GM18951 (cell line): ENCODE measurements around the gene RNU2-1.
A peak's percentile ranks its signal among the peaks of the same experiment; 100 is the strongest.
"Not testable (repeated sequence)": the region's sequence is repeated elsewhere in the genome, so short reads cannot be mapped to it uniquely, and the experiment has no call there.

Experiments
- POLR2A ChIP-seq: IDR thresholded peaks from 4 replicates; pipeline ENCODE4 v1.6.1; 2011; ENCODE audit warnings: mild to moderate bottlenecking; ENCODE audit not compliant: insufficient read length, insufficient read depth; ENCODE audit errors: extremely low read depth
- in situ Hi-C: fragments of 300-500 bp; cut with MboI; formaldehyde crosslinking; loops from one replicate; pipeline ENCODE4 v1.12.0; 2022; ENCODE audit warnings: low sequenced_read_pairs, mixed read lengths, inconsistent platforms; ENCODE audit not compliant: unreplicated experiment

The RNU2-1 gene

GRCh38 chr17:43220511-43221125 is 13.2 kb downstream of the RNU2-1 start:
- in situ Hi-C loops = no loop called here
- TF ChIP-seq POLR2A = no peak

- in situ Hi-C loops = loop anchor here (5.0 kb wide), 1 partner anchor 92 kb away; no protein-coding TSS in a partner anchor
- no peak for TF ChIP-seq POLR2A
Observed at GRCh38 chr17:43219746-43220380, 13.9 kb downstream of the RNU2-1 start.

DNA sequence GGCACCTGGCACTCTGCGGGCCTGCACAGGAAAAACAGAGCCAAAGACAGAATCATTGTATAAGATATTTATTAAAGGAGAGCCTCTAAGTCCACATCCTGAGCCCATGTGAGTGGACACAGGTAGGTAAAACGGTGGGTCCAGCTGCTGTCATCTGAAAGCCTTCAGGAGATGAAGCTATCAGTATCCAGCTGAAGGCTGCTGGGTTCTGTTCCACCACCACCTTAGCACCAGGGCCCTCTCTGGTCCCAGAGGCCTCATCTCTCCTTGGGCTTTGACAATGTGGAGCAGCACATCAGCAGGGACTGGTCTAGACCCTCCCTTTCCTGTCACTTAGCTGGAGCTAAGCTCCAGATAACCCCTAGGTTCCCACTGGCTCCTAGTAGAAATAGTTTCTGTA is 14.8 kb downstream of the RNU2-1 start:
- TF ChIP-seq POLR2A = no peak
- in situ Hi-C loops = loop anchor here (5.0 kb wide), 1 partner anchor 93 kb away; no protein-coding TSS in a partner anchor

DNA sequence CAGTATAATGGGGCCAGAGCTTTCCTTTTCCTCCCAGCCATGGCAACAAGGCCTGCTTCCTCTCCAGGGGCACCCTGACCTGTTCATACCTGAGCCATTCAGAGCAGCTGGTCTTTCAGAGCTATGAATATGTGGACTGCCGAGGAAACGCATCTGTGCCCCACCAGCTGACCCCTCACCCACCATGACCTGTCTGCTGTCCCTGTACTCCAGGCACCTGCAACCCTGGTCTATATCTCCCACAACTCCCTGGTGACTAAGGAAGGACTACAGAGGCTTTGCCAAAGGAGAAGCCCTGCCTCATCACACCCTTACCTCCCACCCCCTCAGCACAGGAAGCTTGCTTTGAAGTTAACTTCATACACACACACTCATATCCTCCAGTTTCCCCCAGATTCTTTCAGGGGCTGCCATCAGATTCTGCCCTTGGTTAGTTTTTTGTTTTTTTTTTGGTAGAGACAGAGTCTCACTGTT is 16.1 kb downstream of the RNU2-1 start:
- TF ChIP-seq POLR2A = no peak
- in situ Hi-C loops = loop anchor here (5.0 kb wide), 1 partner anchor 95 kb away; no protein-coding TSS in a partner anchor

DNA sequence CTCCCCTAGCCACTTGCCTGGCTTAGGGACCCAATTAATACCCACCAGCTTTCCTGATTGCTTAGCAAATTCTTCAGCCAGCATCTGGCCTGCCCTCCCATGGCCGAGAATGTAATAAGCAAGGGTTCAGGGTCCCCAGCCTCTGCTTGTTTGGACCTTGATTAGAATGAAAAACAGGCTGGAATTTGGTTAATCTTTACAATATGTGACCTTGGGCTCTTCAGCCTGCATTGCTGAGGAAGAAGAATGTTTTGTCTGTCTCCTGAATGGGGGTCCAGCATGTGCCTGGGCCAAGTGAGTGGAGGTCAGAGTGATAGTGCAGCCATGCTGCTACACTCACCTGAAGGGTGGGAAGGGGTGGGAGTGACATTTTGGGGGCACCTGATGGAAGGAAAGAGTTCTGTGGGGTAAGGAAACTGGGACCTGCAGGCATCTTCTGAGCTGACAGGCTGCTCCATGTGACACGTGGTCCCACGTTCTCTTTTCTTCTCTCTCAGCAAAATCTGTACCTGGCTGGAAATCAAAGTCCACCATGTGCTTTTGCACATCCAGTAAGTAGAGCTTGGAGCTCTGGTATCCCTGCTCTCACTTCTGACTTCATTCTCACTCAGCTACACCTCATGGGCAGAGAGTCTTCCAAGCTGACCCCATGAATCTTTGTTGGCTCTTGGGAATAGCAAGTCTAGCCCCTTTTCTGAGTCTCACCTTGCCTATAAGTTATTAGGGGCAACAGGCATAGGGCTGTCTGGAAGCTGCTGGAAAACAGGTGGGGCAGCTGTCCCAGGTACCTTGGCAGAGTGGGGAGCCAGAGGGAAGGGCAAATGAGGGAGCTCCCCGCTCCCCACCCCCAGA is 16.8 kb downstream of the RNU2-1 start:
- no peak for TF ChIP-seq POLR2A
- in situ Hi-C loops = loop anchor here (5.0 kb wide), 1 partner anchor 95 kb away; no protein-coding TSS in a partner anchor

GRCh38 chr17:43216369-43216761 is 17.4 kb downstream of the RNU2-1 start:
- TF ChIP-seq POLR2A = no peak
- in situ Hi-C loops = loop anchor here (5.0 kb wide), 1 partner anchor 96 kb away; no protein-coding TSS in a partner anchor

- TF ChIP-seq POLR2A = no peak
- in situ Hi-C loops = loop anchor here (5.0 kb wide), 1 partner anchor 97 kb away; no protein-coding TSS in a partner anchor
Observed at GRCh38 chr17:43215341-43215740, 18.4 kb downstream of the RNU2-1 start.

DNA sequence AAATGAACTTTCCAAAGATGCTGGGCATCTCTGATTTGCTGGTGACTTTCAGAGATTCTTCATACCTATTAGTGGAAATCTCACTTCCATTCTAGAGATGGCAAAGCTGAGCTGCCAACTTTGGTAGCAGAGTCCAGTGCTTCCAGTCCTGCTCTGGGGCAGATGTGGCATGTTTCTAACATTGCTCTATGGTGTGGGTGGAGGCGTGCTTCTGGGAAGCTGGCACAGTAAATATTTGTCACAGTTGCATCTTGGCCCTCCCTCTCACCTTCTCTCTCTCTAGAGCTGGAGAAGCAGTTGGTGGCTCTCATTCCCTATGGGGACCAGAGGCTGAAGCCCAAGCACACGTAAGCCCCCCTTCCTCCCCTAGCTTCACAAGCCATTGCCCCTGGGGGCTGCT is 20.2 kb downstream of the RNU2-1 start:
- no peak for TF ChIP-seq POLR2A
- in situ Hi-C loops = no loop called here

GRCh38 chr17:43212641-43213490 is 20.9 kb downstream of the RNU2-1 start:
- TF ChIP-seq POLR2A = no peak
- in situ Hi-C loops = no loop called here

DNA sequence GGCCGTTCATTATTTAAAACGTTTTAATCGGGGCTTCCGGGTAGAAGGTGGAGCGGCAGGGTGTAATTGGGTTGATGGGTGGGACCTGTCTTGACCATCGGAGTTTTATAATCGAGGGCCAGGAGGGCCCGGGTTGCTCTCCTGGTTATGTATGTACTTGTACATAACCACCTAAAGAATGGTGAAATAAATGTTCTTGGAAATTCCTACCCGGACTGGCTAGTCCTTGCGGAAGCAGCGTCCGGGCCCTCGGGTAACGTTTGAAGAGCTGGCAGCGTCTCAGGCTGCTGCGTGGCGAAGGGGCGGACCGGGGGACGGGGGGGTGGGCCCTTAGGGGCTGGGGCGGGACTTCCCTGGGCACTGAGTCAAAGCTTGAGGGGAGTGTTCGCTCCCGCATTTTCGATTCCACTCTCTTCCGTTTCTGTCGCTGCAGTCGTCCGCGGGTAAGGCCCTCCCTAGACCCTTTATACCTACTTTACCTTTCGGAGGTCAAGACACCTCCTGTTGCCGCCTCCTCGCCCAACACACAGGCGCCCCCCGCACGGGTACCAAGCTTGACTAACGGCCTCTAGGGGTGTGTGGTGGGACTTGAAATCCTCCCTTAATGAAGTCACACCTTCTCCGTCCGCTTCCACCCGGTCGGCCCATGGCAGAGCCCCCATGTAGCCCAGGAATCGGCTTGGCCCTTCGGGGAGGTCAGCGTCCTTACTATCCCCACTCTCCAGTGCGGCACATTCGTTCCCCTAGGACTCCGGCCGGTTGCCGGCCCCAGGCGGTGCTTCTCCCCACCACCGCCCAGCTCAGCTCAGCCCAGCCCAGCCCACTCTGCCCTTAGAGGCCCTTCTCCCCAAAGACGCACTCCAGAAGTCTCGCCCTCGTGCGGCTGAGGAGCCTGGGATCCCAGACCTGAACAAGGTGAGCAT is 22.0 kb downstream of the RNU2-1 start, which contains the start of gene TMEM106A:
Gene TMEM106A, plus strand, starts transcription at position 396 of the 923 bp plus-strand sequence. CDS start 1,167 bp downstream, outside the sequence.
- TF ChIP-seq POLR2A = peak; percentile 91
- in situ Hi-C loops = no loop called here

GRCh38 chr17:43211123-43211479 is 22.7 kb downstream of the RNU2-1 start:
- no peak for TF ChIP-seq POLR2A
- in situ Hi-C loops = no loop called here

- in situ Hi-C loops = no loop called here
- TF ChIP-seq POLR2A = no peak
Observed at GRCh38 chr17:43210576-43210975, 23.2 kb downstream of the RNU2-1 start.

DNA sequence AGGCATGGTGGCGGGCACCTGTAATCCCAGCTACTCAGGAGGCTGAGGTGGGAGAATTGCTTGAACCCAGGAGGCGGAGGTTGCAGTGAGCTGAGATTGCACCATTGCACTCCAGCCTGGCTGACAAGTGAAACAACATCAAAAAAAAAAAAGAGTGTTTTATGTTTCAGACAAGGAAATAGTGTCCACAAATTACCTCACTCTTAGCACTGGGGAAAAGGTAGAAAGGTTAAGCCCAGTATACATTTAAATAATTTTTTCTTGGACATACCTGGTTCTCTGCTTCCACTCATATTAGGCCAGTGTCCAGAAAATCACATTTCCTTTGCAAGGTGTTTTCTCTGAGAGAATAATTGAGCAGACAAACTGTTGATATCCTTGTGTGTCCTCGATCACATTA is 30.8 kb downstream of the RNU2-1 start:
- in situ Hi-C loops = not testable (repeated sequence)
